ENCODE results near the gene IL22. TPM values are rescaled to one million over a fixed set of nuclear protein-coding genes. Genes with fewer than 3 reads are reported as not detected.

IL22 gene
- total RNA-seq, 1 donor from 2014 or later, result 4.0 TPM

- intact Hi-C loops (cut with micrococcal nuclease), result loop anchor here (1.0 to 2.0 kb wide), 4 partner anchors 8 to 49 kb away; no protein-coding TSS in a partner anchor
Observed at GRCh38 chr12:68267892-68268396, 14.5 kb upstream of the IL22 start.

- intact Hi-C loops (cut with micrococcal nuclease), result no loop called here
Observed at GRCh38 chr12:68264857-68265256, 11.5 kb upstream of the IL22 start.

- intact Hi-C loops (cut with micrococcal nuclease), result no loop called here
Observed at GRCh38 chr12:68264158-68264855, 10.9 kb upstream of the IL22 start.

- intact Hi-C loops (cut with micrococcal nuclease), result no loop called here
Observed at GRCh38 chr12:68263366-68263765, 10.0 kb upstream of the IL22 start.

- intact Hi-C loops (cut with micrococcal nuclease), result loop anchor here (2.0 kb wide), 1 partner anchor 15 kb away; no protein-coding TSS in a partner anchor
Observed at GRCh38 chr12:68261896-68262295, 8.5 kb upstream of the IL22 start.

- intact Hi-C loops (cut with micrococcal nuclease), result loop anchor here (2.0 kb wide), 1 partner anchor 17 kb away; no protein-coding TSS in a partner anchor
Observed at GRCh38 chr12:68260153-68260552, 6.7 kb upstream of the IL22 start.

GRCh38 chr12:68259318-68259940 lies 6.0 kb upstream of the IL22 start:
- intact Hi-C loops (cut with micrococcal nuclease), result loop anchor here (1.0 to 2.0 kb wide), 4 partner anchors 9 to 37 kb away; no protein-coding TSS in a partner anchor

- intact Hi-C loops (cut with micrococcal nuclease), result no loop called here
Observed at GRCh38 chr12:68252077-68252476, 1.3 kb downstream of the IL22 start.

- intact Hi-C loops (cut with micrococcal nuclease), result no loop called here
Observed at GRCh38 chr12:68250454-68250853, 3.0 kb downstream of the IL22 start.

- intact Hi-C loops (cut with micrococcal nuclease), result loop anchor here (10.0 kb wide), 1 partner anchor 983 kb away; the partner anchor contains the start of gene CAND1
Observed at GRCh38 chr12:68247785-68248184, 5.6 kb downstream of the IL22 start.

- intact Hi-C loops (cut with micrococcal nuclease), result loop anchor here (10.0 kb wide), 1 partner anchor 982 kb away; the partner anchor contains the start of gene CAND1
Observed at GRCh38 chr12:68246350-68246749, 7.1 kb downstream of the IL22 start.

GRCh38 chr12:68245180-68246021 lies 8.0 kb downstream of the IL22 start:
- intact Hi-C loops (cut with micrococcal nuclease), result loop anchor here (10.0 kb wide), 1 partner anchor 981 kb away; the partner anchor contains the start of gene CAND1

- intact Hi-C loops (cut with micrococcal nuclease), result loop anchor here (5.0 to 10.0 kb wide), 3 partner anchors 130 to 978 kb away; partner anchors contain the start of genes CAND1 and SLC35E3
Observed at GRCh38 chr12:68242777-68243176, 10.6 kb downstream of the IL22 start.

- intact Hi-C loops (cut with micrococcal nuclease), result loop anchor here (1.0 to 10.0 kb wide), 18 partner anchors 10 to 976 kb away; partner anchors contain the start of genes CAND1, MDM1, NUP107 and RAP1B
Observed at GRCh38 chr12:68240975-68241374, 12.4 kb downstream of the IL22 start.

- intact Hi-C loops (cut with micrococcal nuclease), result loop anchor here (2.0 to 10.0 kb wide), 9 partner anchors 65 to 975 kb away; partner anchors contain the start of genes CAND1, NUP107, RAP1B and SLC35E3
Observed at GRCh38 chr12:68240079-68240478, 13.3 kb downstream of the IL22 start.

GRCh38 chr12:68239309-68239982 lies 14.0 kb downstream of the IL22 start:
- intact Hi-C loops (cut with micrococcal nuclease), result no loop called here

GRCh38 chr12:68237619-68238018 lies 15.8 kb downstream of the IL22 start:
- intact Hi-C loops (cut with micrococcal nuclease), result no loop called here

GRCh38 chr12:68237078-68237477 lies 16.3 kb downstream of the IL22 start:
- intact Hi-C loops (cut with micrococcal nuclease), result no loop called here

GRCh38 chr12:68236421-68237059 lies 16.9 kb downstream of the IL22 start:
- intact Hi-C loops (cut with micrococcal nuclease), result loop anchor here (1.0 kb wide), 3 partner anchors 13 to 96 kb away; partner anchors contain the start of gene MDM1

- intact Hi-C loops (cut with micrococcal nuclease), result no loop called here
Observed at GRCh38 chr12:68235576-68235975, 17.8 kb downstream of the IL22 start.
